A673 (cell line): ENCODE results near the gene ACTR3.

Experiments used
- CTCF ChIP-seq: fragments of 300-800, 200-600 bp; sonication (generic); conservative IDR thresholded peaks from 2 replicates; pipeline ENCODE4 v1.5.1; 2017; ENCODE audit warnings: low read depth, mild to moderate bottlenecking, antibody characterized with exemption, low read length, moderate library complexity, mixed read lengths
- EZH2 ChIP-seq: fragments of 200-600 bp; sonication (generic); IDR thresholded peaks from 2 replicates; pipeline ENCODE4 v1.6.1; 2017; ENCODE audit warnings: borderline replicate concordance, low read depth, mild to moderate bottlenecking, mixed read lengths, antibody characterized with exemption, low read length; ENCODE audit not compliant: poor library complexity, severe bottlenecking

- TF ChIP-seq CTCF (no peak), EZH2 (no peak)
These were observed 17.4 kb downstream of the ACTR3 start for GRCh38 chr2:113907297-113907696.
